ENCODE data around the gene ABHD12.

ABHD12 gene

GRCh38 chr20:25398376-25399036 lies 7.9 kb upstream of the ABHD12 start:
- TF ChIP-seq CTCF (IDR thresholded peaks at IDR 0.05; ENCODE audit: control insufficient read depth, extremely low read depth, insufficient read depth), result no peak
- H3K4me3 ChIP-seq (ENCODE audit: low read depth, low read length), result no peak overlapping the region
- DNase-seq (ENCODE audit: low read depth), result no peak

GRCh38 chr20:25397821-25398220 lies 7.2 kb upstream of the ABHD12 start:
- no peak for DNase-seq (ENCODE audit: low read depth)
- no peak for TF ChIP-seq CTCF (IDR thresholded peaks at IDR 0.05; ENCODE audit: control insufficient read depth, extremely low read depth, insufficient read depth)
- no peak overlapping the region for H3K4me3 ChIP-seq (ENCODE audit: low read depth, low read length)

GRCh38 chr20:25397096-25397495 lies 6.5 kb upstream of the ABHD12 start:
- no peak overlapping the region for H3K4me3 ChIP-seq (ENCODE audit: low read depth, low read length)
- DNase-seq (ENCODE audit: low read depth), result no peak
- no peak for TF ChIP-seq CTCF (IDR thresholded peaks at IDR 0.05; ENCODE audit: control insufficient read depth, extremely low read depth, insufficient read depth)

GRCh38 chr20:25394996-25395395 lies 4.4 kb upstream of the ABHD12 start:
- no peak for DNase-seq (ENCODE audit: low read depth)
- no peak overlapping the region for H3K4me3 ChIP-seq (ENCODE audit: low read depth, low read length)
- TF ChIP-seq CTCF (IDR thresholded peaks at IDR 0.05; ENCODE audit: control insufficient read depth, extremely low read depth, insufficient read depth), result no peak

GRCh38 chr20:25394276-25394675 lies 3.6 kb upstream of the ABHD12 start:
- no peak overlapping the region for H3K4me3 ChIP-seq (ENCODE audit: low read depth, low read length)

GRCh38 chr20:25389858-25390537 lies 637 bp downstream of the ABHD12 start:
- no peak for DNase-seq (ENCODE audit: low read depth)
- peak overlapping the region; percentile 74 for H3K4me3 ChIP-seq (ENCODE audit: low read depth, low read length)
- no peak for TF ChIP-seq CTCF (IDR thresholded peaks at IDR 0.05; ENCODE audit: control insufficient read depth, extremely low read depth, insufficient read depth)

More at GRCh38 chr20:25394276-25394675, 3.6 kb upstream of the ABHD12 start:
- TF ChIP-seq CTCF (IDR thresholded peaks at IDR 0.05; ENCODE audit: control insufficient read depth, extremely low read depth, insufficient read depth), result no peak
- no peak for DNase-seq (ENCODE audit: low read depth)

Measured in LNCaP clone FGC (cell line).